Osteoblast (primary cell): Measurements from ENCODE around the gene UNC80. TPM values are rescaled to one million over a fixed set of nuclear protein-coding genes. Genes with fewer than 3 reads are reported as not detected.

Source experiments
- DNase-seq: peaks from one replicate; pipeline ENCODE4 v3.0.0; 2011; ENCODE audit warnings: low spot score, mixed read lengths; ENCODE audit not compliant: insufficient read length; ENCODE audit errors: missing footprints
- H2AFZ ChIP-seq: 2 replicates; pipeline ENCODE4 v1.6.0; 2011; ENCODE audit warnings: mild to moderate bottlenecking, low read length
- H3K27ac ChIP-seq: 2 replicates; pipeline ENCODE4 v1.5.1; 2011; ENCODE audit warnings: mild to moderate bottlenecking, low read depth, low read length, moderate library complexity
- H3K27me3 ChIP-seq: 2 replicates; pipeline ENCODE4 v1.6.0; 2012; ENCODE audit warnings: mild to moderate bottlenecking, control low read depth, inconsistent platforms, low read length, moderate library complexity; ENCODE audit not compliant: insufficient read depth
- H3K36me3 ChIP-seq: 2 replicates; pipeline ENCODE4 v1.5.1; 2011; ENCODE audit warnings: mild to moderate bottlenecking, low read length, control low read depth, moderate library complexity; ENCODE audit not compliant: insufficient read depth
- H3K4me1 ChIP-seq: 2 replicates; pipeline ENCODE4 v1.5.1; 2011; ENCODE audit warnings: mild to moderate bottlenecking, low read length, control low read depth, moderate library complexity; ENCODE audit not compliant: insufficient read depth
- H3K4me2 ChIP-seq: 2 replicates; pipeline ENCODE4 v1.6.0; 2011; ENCODE audit warnings: mild to moderate bottlenecking, low read length; ENCODE audit not compliant: insufficient read depth
- H3K4me3 ChIP-seq: fragments of 200-600 bp; sonication (generic); 3 replicates; pipeline ENCODE4 v1.5.1; 2012; ENCODE audit warnings: mild to moderate bottlenecking, low read length, inconsistent platforms; ENCODE audit not compliant: insufficient read depth
- H3K79me2 ChIP-seq: 2 replicates; pipeline ENCODE4 v1.6.0; 2012; ENCODE audit warnings: mild to moderate bottlenecking, low read length, control low read depth, inconsistent platforms; ENCODE audit not compliant: insufficient read depth
- H3K9me3 ChIP-seq: 2 replicates; pipeline ENCODE4 v1.5.1; 2011; ENCODE audit warnings: low read depth, low read length, control low read depth
- H4K20me1 ChIP-seq: 2 replicates; pipeline ENCODE4 v1.6.0; 2012; ENCODE audit warnings: mild to moderate bottlenecking, low read length, control low read depth; ENCODE audit not compliant: insufficient read depth
- total RNA-seq: library from RNA; depleted of rRNA; stranded (reverse); fragments of >200 nt; gene quantifications from 2 replicates; pipeline ENCODE4 v1.2.3, GENCODE V29; 2012
- TF ChIP-seq, protein P1 (sequence below): IDR thresholded peaks from 2 replicates; pipeline ENCODE4 v1.5.1; 2011; ENCODE audit warnings: mild to moderate bottlenecking, low read depth, low read length, moderate library complexity; ENCODE audit errors: extremely low read depth

Gene UNC80
- total RNA-seq, 1 donor, result not detected

DNA sequence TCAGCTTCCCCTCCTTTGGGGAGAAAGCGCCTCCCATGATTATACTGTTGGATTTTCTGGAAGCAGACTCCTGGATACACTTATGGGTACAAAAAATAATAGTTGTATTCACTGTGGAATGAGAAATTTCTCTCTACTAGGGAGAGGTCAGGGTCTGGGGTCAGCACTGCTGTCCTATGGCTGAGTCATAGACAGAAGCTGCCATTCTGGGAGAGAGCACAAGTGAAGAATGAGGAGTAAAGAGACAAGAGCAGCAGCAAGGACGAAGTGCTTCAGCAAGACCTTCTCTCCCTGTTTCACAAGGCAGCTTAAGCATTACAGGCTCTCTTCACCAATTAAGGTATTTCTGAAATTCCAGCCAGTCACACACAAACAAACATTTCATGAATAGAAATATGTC is 10.1 kb upstream of the UNC80 start:
- Histone ChIP-seq H3K9me3 (no peaks in the 10 kb centered on the region), H3K79me2 (no peaks in the 10 kb centered on the region), H3K4me1 (no peaks in the 10 kb centered on the region), H3K27me3 (no peaks in the 10 kb centered on the region), H3K36me3 (no peaks in the 10 kb centered on the region), H3K4me2 (no peak overlapping the region), H3K27ac (no peak overlapping the region), H4K20me1 (no peaks in the 10 kb centered on the region), H3K4me3 (no peak overlapping the region), H2AFZ (no peak overlapping the region)
- TF ChIP-seq, protein P1, sequence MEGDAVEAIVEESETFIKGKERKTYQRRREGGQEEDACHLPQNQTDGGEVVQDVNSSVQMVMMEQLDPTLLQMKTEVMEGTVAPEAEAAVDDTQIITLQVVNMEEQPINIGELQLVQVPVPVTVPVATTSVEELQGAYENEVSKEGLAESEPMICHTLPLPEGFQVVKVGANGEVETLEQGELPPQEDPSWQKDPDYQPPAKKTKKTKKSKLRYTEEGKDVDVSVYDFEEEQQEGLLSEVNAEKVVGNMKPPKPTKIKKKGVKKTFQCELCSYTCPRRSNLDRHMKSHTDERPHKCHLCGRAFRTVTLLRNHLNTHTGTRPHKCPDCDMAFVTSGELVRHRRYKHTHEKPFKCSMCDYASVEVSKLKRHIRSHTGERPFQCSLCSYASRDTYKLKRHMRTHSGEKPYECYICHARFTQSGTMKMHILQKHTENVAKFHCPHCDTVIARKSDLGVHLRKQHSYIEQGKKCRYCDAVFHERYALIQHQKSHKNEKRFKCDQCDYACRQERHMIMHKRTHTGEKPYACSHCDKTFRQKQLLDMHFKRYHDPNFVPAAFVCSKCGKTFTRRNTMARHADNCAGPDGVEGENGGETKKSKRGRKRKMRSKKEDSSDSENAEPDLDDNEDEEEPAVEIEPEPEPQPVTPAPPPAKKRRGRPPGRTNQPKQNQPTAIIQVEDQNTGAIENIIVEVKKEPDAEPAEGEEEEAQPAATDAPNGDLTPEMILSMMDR, result no peak
- DNase-seq, result no peak

DNA sequence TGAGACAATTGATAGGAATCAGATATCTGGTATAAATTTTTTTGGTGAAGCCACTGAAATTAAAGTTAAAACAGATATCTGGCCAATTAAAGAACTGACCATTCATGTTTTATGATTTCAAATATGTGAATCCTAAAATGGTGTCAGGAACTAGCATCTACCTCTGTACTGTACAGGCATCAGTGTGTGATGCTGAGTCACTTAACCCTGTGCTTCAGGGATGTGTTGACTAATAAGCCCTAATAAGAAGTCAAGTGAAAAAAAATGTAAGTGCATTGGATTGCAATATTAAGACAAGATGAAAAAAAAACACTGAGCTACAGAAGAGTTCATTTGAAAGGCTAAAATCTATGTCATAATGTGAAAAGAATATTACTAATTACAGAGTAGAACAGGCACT is 9.1 kb upstream of the UNC80 start:
- TF ChIP-seq, protein P1, result no peak
- no peak for DNase-seq
- H3K4me3 ChIP-seq, result no peak overlapping the region
- no peak overlapping the region for H3K4me2 ChIP-seq
- H3K4me1 ChIP-seq, result no peaks in the 10 kb centered on the region
- H4K20me1 ChIP-seq, result no peaks in the 10 kb centered on the region
- H3K9me3 ChIP-seq, result no peaks in the 10 kb centered on the region
- H3K36me3 ChIP-seq, result no peaks in the 10 kb centered on the region
- no peak overlapping the region for H3K27ac ChIP-seq
- no peaks in the 10 kb centered on the region for H3K79me2 ChIP-seq
- H3K27me3 ChIP-seq, result no peaks in the 10 kb centered on the region
- H2AFZ ChIP-seq, result no peak overlapping the region

DNA sequence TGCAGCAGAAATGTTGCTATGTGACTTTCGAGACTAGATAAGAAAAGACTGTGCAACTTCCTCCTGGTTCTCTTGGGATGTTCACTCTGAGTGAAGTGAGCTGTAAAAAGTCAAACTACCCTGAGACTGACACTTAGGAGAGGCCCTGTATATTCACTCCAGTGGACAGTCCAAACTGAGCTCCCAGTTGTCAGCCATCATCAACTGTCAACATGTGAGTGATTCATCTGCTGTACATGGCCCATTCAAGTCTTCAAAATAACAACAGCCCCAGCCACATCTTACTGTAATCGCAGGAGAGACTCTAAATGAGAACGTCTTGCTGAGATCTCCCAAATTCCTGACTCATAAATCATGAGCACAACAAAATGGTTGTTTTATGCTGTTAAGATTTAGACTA is 8.5 kb upstream of the UNC80 start:
- DNase-seq, result no peak
- H4K20me1 ChIP-seq, result no peaks in the 10 kb centered on the region
- TF ChIP-seq, protein P1, result no peak
- H3K36me3 ChIP-seq, result no peaks in the 10 kb centered on the region
- no peaks in the 10 kb centered on the region for H3K27me3 ChIP-seq
- H3K27ac ChIP-seq, result no peak overlapping the region
- no peaks in the 10 kb centered on the region for H3K9me3 ChIP-seq
- H2AFZ ChIP-seq, result no peak overlapping the region
- H3K4me2 ChIP-seq, result no peak overlapping the region
- no peaks in the 10 kb centered on the region for H3K79me2 ChIP-seq
- H3K4me1 ChIP-seq, result no peaks in the 10 kb centered on the region
- no peak overlapping the region for H3K4me3 ChIP-seq

DNA sequence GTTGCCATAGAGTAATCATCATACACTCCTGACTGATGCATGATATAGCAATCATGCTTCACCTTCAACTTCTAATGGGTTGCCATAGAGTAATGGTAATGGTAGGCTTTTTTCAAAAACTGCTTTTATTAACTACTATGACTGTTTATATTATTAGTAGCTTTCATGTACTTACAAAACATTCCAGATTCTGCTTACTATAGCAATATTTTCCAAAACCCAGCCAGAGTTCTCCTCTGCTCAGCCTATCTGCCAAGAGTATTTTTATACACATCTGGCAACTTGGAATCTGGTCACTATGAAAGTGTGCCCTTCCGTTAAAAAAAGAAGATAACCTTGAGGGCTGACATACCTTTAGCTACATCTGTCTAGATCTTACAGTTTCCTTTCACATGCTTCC is 5.0 kb upstream of the UNC80 start:
- Histone ChIP-seq H2AFZ (no peak overlapping the region), H3K27ac (no peak overlapping the region), H3K4me3 (no peak overlapping the region), H3K36me3 (no peaks in the 10 kb centered on the region), H3K27me3 (no peaks in the 10 kb centered on the region), H3K79me2 (no peaks in the 10 kb centered on the region), H4K20me1 (no peaks in the 10 kb centered on the region), H3K9me3 (no peaks in the 10 kb centered on the region), H3K4me1 (no peaks in the 10 kb centered on the region), H3K4me2 (no peak overlapping the region)
- TF ChIP-seq, protein P1, result no peak
- no peak for DNase-seq
